C4-2B (cell line): ENCODE data around the gene TTL.
"Not testable (repeated sequence)": the region's sequence is repeated elsewhere in the genome, so short reads cannot be mapped to it uniquely, and the experiment has no call there.

Experiments used
- H3K27ac ChIP-seq: fragments of 450-650 bp; 2 replicates; pipeline ENCODE4 v1.5.1; 2017
- ZFX ChIP-seq: fragments of 450-650 bp; IDR thresholded peaks from 2 replicates; pipeline ENCODE4 v1.6.1; 2017
- TF ChIP-seq, protein P1 (sequence below): fragments of 450-650 bp; conservative IDR thresholded peaks from 2 replicates; pipeline ENCODE4 v1.5.1; 2017; ENCODE audit warnings: mild to moderate bottlenecking

TTL gene

GRCh38 chr2:112520234-112520783, 38.4 kb downstream of the TTL start:
- TF ChIP-seq ZFX: no peak
- TF ChIP-seq, protein P1, sequence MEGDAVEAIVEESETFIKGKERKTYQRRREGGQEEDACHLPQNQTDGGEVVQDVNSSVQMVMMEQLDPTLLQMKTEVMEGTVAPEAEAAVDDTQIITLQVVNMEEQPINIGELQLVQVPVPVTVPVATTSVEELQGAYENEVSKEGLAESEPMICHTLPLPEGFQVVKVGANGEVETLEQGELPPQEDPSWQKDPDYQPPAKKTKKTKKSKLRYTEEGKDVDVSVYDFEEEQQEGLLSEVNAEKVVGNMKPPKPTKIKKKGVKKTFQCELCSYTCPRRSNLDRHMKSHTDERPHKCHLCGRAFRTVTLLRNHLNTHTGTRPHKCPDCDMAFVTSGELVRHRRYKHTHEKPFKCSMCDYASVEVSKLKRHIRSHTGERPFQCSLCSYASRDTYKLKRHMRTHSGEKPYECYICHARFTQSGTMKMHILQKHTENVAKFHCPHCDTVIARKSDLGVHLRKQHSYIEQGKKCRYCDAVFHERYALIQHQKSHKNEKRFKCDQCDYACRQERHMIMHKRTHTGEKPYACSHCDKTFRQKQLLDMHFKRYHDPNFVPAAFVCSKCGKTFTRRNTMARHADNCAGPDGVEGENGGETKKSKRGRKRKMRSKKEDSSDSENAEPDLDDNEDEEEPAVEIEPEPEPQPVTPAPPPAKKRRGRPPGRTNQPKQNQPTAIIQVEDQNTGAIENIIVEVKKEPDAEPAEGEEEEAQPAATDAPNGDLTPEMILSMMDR: no peak
- H3K27ac ChIP-seq: peak overlapping the region; percentile 5; the same call in 1 of the 2 replicates

DNA sequence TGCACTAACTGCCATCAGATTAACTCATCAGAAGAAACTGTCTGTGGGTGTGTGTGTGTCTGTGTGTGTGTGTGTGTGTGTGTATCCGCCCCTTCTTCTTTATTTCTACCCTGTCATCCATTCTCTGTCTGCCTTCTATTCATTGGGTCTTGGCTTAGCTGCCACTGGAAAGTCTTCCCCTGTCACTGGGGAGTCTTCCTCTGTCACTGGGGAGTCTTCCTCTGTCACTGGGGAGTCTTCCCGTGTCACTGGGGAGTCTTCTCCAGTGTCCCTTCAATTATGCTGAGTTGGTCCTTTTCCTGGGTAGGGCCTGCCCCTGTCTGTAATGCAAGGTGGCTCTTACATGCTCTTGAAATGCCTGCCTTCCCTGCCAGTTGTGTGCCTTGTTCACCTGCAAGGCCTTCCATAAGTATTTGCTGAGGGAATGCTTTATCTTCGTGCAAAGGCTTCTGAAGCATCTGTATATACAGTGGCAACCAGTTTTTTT, 41.4 kb downstream of the TTL start:
- H3K27ac ChIP-seq: no peak overlapping the region
- TF ChIP-seq, protein P1: no peak
- TF ChIP-seq ZFX: no peak

GRCh38 chr2:112524276-112524675, 42.3 kb downstream of the TTL start:
- H3K27ac ChIP-seq: not testable (repeated sequence)

DNA sequence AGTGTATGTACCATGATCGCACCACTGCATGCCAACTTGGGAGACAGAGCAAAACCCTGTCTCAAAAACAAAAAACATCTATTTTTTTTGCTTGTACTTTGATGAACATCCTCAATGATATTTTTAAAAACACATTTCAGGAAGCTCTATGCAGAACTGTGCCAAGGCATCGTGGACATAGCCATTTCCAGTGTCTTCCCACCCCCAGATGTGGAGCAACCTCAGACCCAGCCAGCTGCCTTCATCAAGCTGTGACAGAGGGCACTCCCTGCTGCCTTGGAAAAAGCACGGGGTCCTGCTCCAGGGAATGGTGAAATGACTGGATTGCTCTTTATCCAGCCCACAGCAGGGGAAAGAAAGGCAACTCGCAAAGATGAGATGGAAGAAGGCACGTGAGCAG, 46.6 kb downstream of the TTL start:
- no peak overlapping the region for H3K27ac ChIP-seq
- TF ChIP-seq, protein P1: no peak
- no peak for TF ChIP-seq ZFX

DNA sequence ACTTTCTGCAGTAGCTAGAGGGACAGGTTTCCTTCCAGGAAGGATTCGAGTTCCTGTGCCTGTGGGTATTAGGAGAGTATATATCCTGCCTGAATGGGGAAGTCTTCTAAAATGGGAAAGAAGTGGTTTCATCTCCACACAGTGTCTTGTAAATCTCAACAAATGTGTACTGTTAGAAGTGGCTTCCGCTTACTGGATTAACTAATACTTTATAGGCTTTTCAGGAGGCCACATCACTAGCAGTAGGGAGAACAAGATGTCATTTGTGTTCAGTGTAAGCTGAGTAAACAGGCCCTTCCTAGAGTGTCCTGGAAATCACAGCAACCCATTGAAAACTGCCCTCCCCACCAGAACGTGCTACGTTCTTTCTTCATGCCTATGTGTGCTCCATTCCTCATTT, 47.8 kb downstream of the TTL start:
- no peak overlapping the region for H3K27ac ChIP-seq
- TF ChIP-seq, protein P1: no peak
- TF ChIP-seq ZFX: no peak

- no peak overlapping the region for H3K27ac ChIP-seq
- TF ChIP-seq ZFX: no peak
- TF ChIP-seq, protein P1: no peak
These were observed 48.8 kb downstream of the TTL start for GRCh38 chr2:112530728-112531127.

GRCh38 chr2:112534826-112535225, 52.9 kb downstream of the TTL start:
- TF ChIP-seq ZFX: no peak
- TF ChIP-seq, protein P1: no peak
- H3K27ac ChIP-seq: no peak overlapping the region

- not testable (repeated sequence) for H3K27ac ChIP-seq
These were observed 54.7 kb downstream of the TTL start for GRCh38 chr2:112536665-112537064.
